Prostate gland (tissue), 2 donors: ENCODE measurements around the gene MT1A. TPM values are rescaled to one million over a fixed set of nuclear protein-coding genes. Genes with fewer than 3 reads are reported as not detected.

Experiments used
- DNase-seq: peaks from one replicate; pipeline ENCODE4 v3.0.0-alpha.2; 2019; ENCODE audit warnings: low spot score
- H3K27ac ChIP-seq, 2 donors: fragments of 200-600 bp; sonication (generic); 2 replicates each; pipeline ENCODE4 v1.5.1; 2017 to 2019
- H3K27me3 ChIP-seq: fragments of 200-600 bp; sonication (generic); replicated peaks from 2 replicates; pipeline ENCODE4 v1.5.1; 2019; ENCODE audit not compliant: insufficient read depth
- H3K36me3 ChIP-seq, 2 donors: fragments of 200-600 bp; sonication (generic); 1 replicate in 1 of 2; 2 replicates in 1 of 2; pipeline versions ENCODE4 v1.5.1 to v1.8.1; 2017 to 2019
- H3K4me1 ChIP-seq: fragments of 200-600 bp; sonication (generic); replicated peaks from 2 replicates; pipeline ENCODE4 v1.5.1; 2019
- H3K4me3 ChIP-seq, 2 donors: fragments of 200-600 bp; sonication (generic); 2 replicates each; pipeline ENCODE4 v1.5.1; 2017 to 2019
- H3K9me3 ChIP-seq: fragments of 200-600 bp; sonication (generic); 2 replicates; pipeline ENCODE4 v1.5.1; 2017
- POLR2A ChIP-seq: fragments of 450-650 bp; IDR thresholded peaks from one replicate; pipeline ENCODE4 v1.6.1; 2016; ENCODE audit warnings: antibody characterized with exemption, mild to moderate bottlenecking
- POLR2AphosphoS5 ChIP-seq: sonication (generic); formaldehyde crosslinking; IDR thresholded peaks from one replicate; pipeline ENCODE4 v1.6.1; 2017; ENCODE audit warnings: antibody characterized with exemption
- WGBS: methylation state at CpG from one replicate; pipeline ENCODE4 v1.1.5; 2018; 5-methylcytosine and 5-hydroxymethylcytosine counted together
- intact Hi-C: fragments of 100-400 bp; cut with DNase I; formaldehyde crosslinking; loops from one replicate; pipeline ENCODE4 v1.14.2; 2022
- total RNA-seq, 2 donors: library from RNA; depleted of rRNA; stranded (reverse); fragments of >200 nt; gene quantifications; one replicate each; pipeline ENCODE4 v1.1.0, GENCODE V29; 2016
- TF ChIP-seq, protein P1 (sequence below), 4 experiments: fragments of 200-600 bp in 2 of 4; fragments of 450-650 bp in 2 of 4; sonication (generic) in 2 of 4; IDR thresholded peaks; 1 replicate in 3 of 4; 2 replicates in 1 of 4; pipeline ENCODE4 v1.5.1; 2016 to 2019; ENCODE audit warnings: antibody characterized with exemption in 4 of 4, mild to moderate bottlenecking in 2 of 4, moderate library complexity in 2 of 4

MT1A gene
- total RNA-seq, 2 donors from 2014 or later = 6.9 TPM; not detected in 1

- TF ChIP-seq, protein P1, sequence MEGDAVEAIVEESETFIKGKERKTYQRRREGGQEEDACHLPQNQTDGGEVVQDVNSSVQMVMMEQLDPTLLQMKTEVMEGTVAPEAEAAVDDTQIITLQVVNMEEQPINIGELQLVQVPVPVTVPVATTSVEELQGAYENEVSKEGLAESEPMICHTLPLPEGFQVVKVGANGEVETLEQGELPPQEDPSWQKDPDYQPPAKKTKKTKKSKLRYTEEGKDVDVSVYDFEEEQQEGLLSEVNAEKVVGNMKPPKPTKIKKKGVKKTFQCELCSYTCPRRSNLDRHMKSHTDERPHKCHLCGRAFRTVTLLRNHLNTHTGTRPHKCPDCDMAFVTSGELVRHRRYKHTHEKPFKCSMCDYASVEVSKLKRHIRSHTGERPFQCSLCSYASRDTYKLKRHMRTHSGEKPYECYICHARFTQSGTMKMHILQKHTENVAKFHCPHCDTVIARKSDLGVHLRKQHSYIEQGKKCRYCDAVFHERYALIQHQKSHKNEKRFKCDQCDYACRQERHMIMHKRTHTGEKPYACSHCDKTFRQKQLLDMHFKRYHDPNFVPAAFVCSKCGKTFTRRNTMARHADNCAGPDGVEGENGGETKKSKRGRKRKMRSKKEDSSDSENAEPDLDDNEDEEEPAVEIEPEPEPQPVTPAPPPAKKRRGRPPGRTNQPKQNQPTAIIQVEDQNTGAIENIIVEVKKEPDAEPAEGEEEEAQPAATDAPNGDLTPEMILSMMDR (IDR thresholded peaks at IDR 0.05) = no peak
- no peak for TF ChIP-seq POLR2A
- no peak for TF ChIP-seq POLR2AphosphoS5
- no peaks in the 10 kb centered on the region for H3K36me3 ChIP-seq
- no peak overlapping the region for H3K4me3 ChIP-seq
- WGBS = 93% methylated on average over 3 of the region's 3 CpGs
- H3K27ac ChIP-seq = no peak overlapping the region
- no peaks in the 10 kb centered on the region for H3K9me3 ChIP-seq
- H3K4me1 ChIP-seq = peaks cover 1% of the 10 kb centered on the region
- DNase-seq = no peak
- intact Hi-C loops = no loop called here
- no peaks in the 10 kb centered on the region for H3K27me3 ChIP-seq
These were observed 23.1 kb upstream of the MT1A start for GRCh38 chr16:56615353-56615752.

DNA sequence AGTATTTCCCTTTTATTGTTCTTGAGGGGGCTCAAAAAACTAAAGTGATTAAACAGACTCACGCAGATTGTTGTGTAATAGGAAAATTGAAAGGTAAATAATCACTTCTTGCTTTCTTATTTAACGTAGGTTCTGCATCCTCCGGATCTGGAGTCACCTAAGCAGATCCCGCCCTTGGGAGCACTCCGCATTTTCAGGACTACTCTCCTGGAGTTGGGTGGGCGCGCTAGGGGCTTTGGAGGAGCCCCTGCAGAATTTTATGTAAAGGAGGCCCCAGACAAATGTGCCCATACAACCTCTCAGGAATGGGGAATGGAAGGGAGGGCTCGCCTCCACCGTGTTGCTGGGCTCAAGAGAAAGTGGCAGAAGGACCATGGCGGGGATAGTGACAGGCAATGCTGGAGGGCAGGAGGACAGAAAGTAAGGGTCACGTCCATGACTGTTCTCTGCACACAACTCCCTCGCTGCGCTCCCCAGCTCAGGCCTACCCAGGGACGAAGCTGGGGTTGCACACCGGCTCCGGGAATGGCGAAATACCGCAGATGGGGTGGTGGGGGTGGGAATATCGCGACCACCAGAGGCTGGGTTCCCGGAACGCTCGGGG lies 21.8 kb upstream of the MT1A start:
- peak overlapping the region; percentile 3 to 31 for H3K4me3 ChIP-seq
- H3K36me3 ChIP-seq = no peaks in the 10 kb centered on the region
- DNase-seq = no peak
- TF ChIP-seq, protein P1 (IDR thresholded peaks at IDR 0.05) = no peak
- TF ChIP-seq POLR2A = no peak
- TF ChIP-seq POLR2AphosphoS5 = no peak
- H3K27ac ChIP-seq = peak overlapping the region in 1 of 2 donors; percentile 29
- 60% methylated on average over 23 of the region's 23 CpGs for WGBS
- no peaks in the 10 kb centered on the region for H3K4me1 ChIP-seq
- intact Hi-C loops = no loop called here
- H3K9me3 ChIP-seq = no peaks in the 10 kb centered on the region
- no peaks in the 10 kb centered on the region for H3K27me3 ChIP-seq

GRCh38 chr16:56617212-56618085 lies 21.0 kb upstream of the MT1A start:
- H3K27me3 ChIP-seq = no peaks in the 10 kb centered on the region
- no peaks in the 10 kb centered on the region for H3K4me1 ChIP-seq
- 4% methylated on average over 32 of the region's 41 CpGs for WGBS
- DNase-seq = peak; percentile 71
- intact Hi-C loops = no loop called here
- TF ChIP-seq POLR2A = peak; percentile 41
- peak; percentile 40 for TF ChIP-seq POLR2AphosphoS5
- TF ChIP-seq, protein P1 (IDR thresholded peaks at IDR 0.05) = no peak
- H3K36me3 ChIP-seq = no peaks in the 10 kb centered on the region
- no peaks in the 10 kb centered on the region for H3K9me3 ChIP-seq
- H3K4me3 ChIP-seq = peak overlapping the region; percentile 3 to 31
- H3K27ac ChIP-seq = peak overlapping the region; percentile 29 to 34

DNA sequence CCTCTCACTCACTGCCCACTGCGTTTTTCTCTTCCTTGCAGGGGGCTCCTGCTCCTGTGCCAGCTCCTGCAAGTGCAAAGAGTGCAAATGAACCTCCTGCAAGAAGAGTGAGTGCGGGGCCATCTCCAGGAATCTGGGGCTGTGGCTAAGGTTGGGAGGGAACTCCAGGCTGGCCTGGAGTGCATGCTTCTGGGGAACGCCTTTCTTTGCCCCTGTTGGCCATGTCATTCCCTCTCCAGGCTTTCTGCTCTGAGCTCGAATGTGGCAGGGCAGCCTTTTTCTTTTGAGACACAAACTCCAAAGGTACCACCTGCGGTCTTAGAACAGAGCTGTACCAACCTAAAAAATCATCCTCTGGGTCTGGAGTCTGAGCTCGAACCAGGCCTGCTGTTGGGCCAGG lies 20.3 kb upstream of the MT1A start:
- no peaks in the 10 kb centered on the region for H3K4me1 ChIP-seq
- peak overlapping the region in 1 of 2 donors; percentile 31 for H3K4me3 ChIP-seq
- intact Hi-C loops = no loop called here
- TF ChIP-seq POLR2AphosphoS5 (no peak), POLR2A (no peak)
- TF ChIP-seq, protein P1 (IDR thresholded peaks at IDR 0.05) = no peak
- no peaks in the 10 kb centered on the region for H3K27me3 ChIP-seq
- no peak overlapping the region for H3K27ac ChIP-seq
- WGBS = 82% methylated on average over 6 of the region's 6 CpGs
- H3K36me3 ChIP-seq = no peaks in the 10 kb centered on the region
- no peak for DNase-seq
- H3K9me3 ChIP-seq = no peaks in the 10 kb centered on the region
